ENCODE results near the gene SIPA1L2. TPM values are rescaled to one million over a fixed set of nuclear protein-coding genes. Genes with fewer than 3 reads are reported as not detected.
"Not testable (repeated sequence)": the region's sequence is repeated elsewhere in the genome, so short reads cannot be mapped to it uniquely, and the experiment has no call there.

Gene SIPA1L2
- total RNA-seq, 1 donor from 2014 or later = 3.0 TPM

DNA sequence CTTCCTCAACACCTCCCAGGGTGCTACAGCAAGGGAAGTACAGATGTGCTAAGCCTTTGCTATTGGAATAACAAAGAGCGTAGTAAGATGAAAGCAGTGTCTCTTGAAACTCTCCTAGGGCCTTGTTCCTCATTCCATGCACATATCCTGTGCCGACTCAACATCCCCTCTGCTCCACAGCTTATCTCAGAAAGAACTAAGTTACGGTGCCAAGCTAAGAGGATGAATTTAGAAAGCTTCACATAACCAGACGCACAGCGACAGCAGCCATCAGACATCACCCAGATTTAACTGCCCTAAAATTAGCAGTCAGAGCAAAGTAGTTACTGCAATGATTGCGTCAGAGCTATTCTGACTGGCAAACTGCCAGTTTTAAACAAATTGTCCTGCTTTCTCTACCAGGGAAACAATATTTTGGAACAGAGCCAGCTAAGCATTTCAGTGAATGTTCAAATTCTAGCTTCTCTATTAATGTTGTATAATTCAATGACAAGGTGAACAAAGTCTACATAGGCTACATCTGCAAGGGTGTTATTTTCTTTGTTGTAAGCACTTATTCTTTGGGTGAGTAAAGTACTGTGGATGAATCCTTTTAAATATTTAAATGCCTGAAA lies 9.5 kb downstream of the SIPA1L2 start:
- ATAC-seq (peak; percentile 82), DNase-seq (ENCODE audit: low spot score) (peak; percentile 62)

GRCh38 chr1:232617237-232617636 lies 12.7 kb downstream of the SIPA1L2 start:
- no peak for DNase-seq (ENCODE audit: low spot score)
- ATAC-seq = no peak

GRCh38 chr1:232615306-232615800 lies 14.6 kb downstream of the SIPA1L2 start:
- DNase-seq (ENCODE audit: low spot score) = no peak
- no peak for ATAC-seq

DNA sequence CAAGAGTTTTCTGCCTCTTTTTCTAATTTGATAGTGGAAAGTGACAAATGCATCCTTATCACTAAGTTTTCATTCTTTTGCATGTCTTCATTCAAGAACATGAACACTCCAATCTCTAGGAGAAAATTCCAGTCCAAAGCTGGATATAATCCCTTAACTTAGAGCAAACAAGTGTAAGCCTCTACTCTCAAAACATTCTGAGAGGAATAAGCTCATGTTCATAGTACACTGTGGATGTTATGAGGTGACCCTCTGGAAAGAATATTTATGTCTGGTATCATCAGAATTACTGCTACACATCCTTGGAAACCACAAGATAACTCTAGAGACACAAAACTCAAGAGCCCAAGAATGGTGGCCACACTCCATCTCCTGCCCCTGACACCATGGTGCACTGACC lies 15.1 kb downstream of the SIPA1L2 start:
- DNase-seq (ENCODE audit: low spot score) = no peak
- no peak for ATAC-seq

DNA sequence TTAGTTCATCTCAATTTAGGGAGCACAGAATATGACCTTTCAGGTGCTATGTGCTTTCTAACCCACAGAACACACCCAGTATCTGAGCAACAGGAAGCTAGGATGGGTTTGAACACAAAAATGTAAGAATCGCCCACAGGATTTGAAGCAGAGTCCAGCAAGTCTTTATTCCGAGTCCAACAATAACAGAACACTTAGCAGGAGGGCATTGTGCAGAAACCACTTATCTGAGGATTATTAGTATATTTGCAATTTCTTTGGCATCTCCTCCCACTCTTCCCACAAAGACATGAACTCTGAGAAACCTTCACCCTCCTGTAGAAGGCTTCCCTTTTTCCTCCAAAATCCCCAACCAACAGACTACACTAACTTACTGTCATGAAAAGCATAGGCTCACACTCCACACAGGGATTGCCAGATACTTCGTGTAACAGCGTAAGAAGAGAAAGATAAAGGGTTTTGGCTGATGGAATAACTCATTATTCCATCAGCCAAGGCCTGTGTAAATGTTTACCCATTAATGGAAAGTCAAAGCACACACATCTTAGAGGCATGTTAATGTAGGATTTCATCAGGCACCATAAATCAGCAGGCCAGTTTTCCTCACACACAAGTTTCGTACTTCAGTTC lies 16.1 kb downstream of the SIPA1L2 start:
- ATAC-seq (no peak), DNase-seq (ENCODE audit: low spot score) (no peak)

- DNase-seq (ENCODE audit: low spot score); ATAC-seq: not testable (repeated sequence)
Measured at GRCh38 chr1:232612836-232613235, 17.1 kb downstream of the SIPA1L2 start.

DNA sequence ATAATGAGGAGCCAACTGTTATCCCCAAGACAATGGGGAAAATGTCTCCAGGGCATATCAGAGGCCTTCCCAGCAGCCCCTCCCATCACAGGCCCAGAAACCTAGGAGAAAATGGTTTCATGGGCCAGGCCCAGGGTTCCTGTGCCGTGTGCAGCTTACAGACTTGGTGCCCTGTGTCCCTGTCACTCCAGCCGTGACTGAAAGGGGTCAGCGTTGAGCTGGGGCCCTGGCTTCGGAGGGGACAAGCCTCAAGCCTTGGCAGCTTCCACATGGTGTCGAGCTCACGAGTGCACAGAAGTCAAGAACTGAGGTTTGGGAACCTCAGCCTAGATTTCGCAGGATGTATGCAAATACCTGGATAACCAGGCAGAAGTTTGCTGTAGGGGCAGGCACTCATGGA lies 18.1 kb downstream of the SIPA1L2 start:
- DNase-seq (ENCODE audit: low spot score) (no peak), ATAC-seq (no peak)

DNA sequence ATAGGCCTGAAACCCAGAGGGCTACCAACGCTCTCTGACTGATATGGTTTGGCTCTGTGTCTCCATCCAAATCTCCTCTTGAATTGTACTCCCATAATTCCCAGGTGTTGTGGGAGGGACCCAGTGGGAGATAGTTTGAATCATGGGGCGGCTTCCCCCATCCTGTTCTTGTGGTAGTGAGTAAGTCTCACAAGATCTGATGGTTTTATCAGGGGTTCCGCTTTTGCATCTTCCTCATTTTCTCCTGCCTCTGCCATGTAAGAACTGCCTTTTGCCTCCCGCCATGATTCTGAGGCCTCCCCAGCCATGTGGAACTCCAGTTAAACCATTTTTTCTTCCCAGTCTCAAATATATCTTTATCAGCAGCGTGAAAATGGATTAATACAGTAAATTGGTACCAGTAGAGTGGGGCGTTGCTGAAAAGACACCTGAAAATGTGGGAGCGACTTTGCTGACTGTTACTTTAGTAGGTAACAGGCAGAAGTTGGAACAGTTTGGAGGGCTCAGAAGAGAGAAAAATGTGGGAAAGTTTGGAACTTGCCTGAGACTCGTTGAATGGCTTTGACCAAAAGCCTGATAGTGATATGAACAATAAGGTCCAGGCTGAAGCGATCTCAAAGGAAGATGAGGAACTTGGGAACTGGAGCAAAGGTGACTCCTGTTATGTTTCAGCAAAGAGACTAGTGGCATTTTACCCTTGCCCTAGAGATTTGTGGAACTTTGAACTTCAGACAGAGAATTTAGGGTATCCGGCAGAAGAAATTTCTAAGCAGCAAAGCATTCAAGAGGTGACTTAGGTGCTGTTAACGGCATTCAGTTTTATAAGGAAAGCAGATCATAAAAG lies 18.8 kb downstream of the SIPA1L2 start:
- not testable (repeated sequence) for ATAC-seq

GRCh38 chr1:232610192-232610901 lies 19.6 kb downstream of the SIPA1L2 start:
- ATAC-seq (no peak), DNase-seq (ENCODE audit: low spot score) (no peak)

More for the DNA sequence above, 18.8 kb downstream of the SIPA1L2 start:
- DNase-seq (ENCODE audit: low spot score) = not testable (repeated sequence)

DNA sequence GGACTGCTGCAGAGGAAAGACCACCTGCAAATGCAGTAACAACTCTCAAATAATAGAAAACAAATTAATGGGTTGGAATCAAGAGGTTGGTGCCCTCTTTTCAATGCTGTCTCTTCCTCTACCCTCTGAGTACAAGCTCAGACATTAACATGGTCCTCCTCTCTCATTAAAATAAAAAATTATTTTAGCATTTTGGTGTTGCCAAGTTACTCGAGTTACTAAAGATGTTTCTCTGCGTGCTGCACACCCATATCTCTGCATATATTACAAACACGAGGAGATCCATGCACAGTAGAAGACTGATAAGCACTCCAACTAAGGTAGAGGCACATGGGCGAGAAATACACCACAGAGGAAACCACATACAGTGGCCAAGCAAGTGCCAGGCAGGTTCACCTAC lies 21.5 kb downstream of the SIPA1L2 start:
- ATAC-seq (no peak), DNase-seq (ENCODE audit: low spot score) (no peak)

DNA sequence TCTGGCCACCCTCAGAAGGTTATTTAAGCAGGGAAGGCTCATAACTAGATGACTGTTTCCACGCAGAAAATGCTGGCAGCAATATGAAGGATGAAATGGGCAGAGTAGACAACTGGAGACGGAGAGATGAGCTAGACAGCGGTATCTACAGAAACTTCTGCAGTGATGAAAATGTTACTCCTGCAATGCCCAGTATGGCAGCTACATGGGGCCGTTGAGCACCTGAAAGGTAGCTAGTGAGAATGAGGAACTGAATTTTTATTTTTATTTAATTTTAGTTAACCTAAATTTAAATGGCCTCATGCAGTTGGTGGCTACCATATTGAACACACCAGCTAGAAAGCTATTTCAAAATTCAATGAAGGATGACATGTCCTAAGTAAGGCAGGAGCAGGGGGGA lies 27.3 kb downstream of the SIPA1L2 start:
- no peak for ATAC-seq
- no peak for DNase-seq (ENCODE audit: low spot score)

GRCh38 chr1:232600424-232601258 lies 29.3 kb downstream of the SIPA1L2 start:
- DNase-seq (ENCODE audit: low spot score) = no peak
- ATAC-seq = no peak

GRCh38 chr1:232599178-232600041 lies 30.5 kb downstream of the SIPA1L2 start:
- DNase-seq (ENCODE audit: low spot score) (no peak), ATAC-seq (no peak)

GRCh38 chr1:232598837-232599177 lies 31.1 kb downstream of the SIPA1L2 start:
- DNase-seq (ENCODE audit: low spot score) (no peak), ATAC-seq (no peak)

- no peak for DNase-seq (ENCODE audit: low spot score)
- no peak for ATAC-seq
Measured at GRCh38 chr1:232598133-232598532, 31.8 kb downstream of the SIPA1L2 start.

GRCh38 chr1:232597721-232598120 lies 32.2 kb downstream of the SIPA1L2 start:
- DNase-seq (ENCODE audit: low spot score) (no peak), ATAC-seq (no peak)

DNA sequence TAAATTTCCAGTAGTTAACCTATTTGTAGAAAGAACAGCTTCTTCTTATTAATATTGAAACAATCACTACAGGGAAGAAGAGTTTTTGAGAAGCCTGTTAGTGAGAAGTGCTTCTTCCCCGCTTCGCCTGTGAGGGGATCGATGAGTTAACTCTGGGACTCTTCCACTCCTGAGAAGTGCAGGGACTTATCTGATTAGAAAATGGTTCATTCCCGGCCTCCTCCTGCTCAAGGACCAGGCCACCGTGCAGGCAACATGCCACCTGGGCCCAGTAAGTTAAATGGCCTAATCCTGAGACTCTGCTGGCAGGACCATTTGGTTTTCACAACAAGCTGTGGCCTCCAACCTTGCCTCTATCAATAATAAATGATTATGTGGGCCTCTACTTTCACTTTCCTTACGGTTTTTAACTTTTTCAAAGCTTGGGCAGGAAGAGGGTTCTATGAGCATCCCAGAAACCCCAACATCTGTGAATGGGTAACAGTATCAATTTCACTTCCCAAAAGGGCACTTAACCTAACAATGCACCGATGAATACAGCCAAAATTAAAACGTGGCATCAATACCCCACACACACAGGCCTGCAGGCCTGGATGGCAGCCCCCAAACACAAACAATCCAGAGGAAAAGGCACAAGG lies 33.1 kb downstream of the SIPA1L2 start:
- ATAC-seq (no peak), DNase-seq (ENCODE audit: low spot score) (no peak)

- no peak for DNase-seq (ENCODE audit: low spot score)
Measured at GRCh38 chr1:232594768-232595698, 34.9 kb downstream of the SIPA1L2 start.

More at GRCh38 chr1:232594768-232595698, 34.9 kb downstream of the SIPA1L2 start:
- ATAC-seq = no peak

Data from left lobe of liver (tissue), 2 donors.